HG02943 (cell line): ENCODE measurements around the gene KCNAB1.
A peak's percentile ranks its signal among the peaks of the same experiment; 100 is the strongest.

Experiments
- ATAC-seq: cut with Tn5 transposase; IDR thresholded peaks from one replicate; pipeline ENCODE4 v1.9.1; 2021; ENCODE audit warnings: mild to moderate bottlenecking, low read depth, moderate library complexity; ENCODE audit not compliant: unreplicated experiment

Gene KCNAB1

DNA sequence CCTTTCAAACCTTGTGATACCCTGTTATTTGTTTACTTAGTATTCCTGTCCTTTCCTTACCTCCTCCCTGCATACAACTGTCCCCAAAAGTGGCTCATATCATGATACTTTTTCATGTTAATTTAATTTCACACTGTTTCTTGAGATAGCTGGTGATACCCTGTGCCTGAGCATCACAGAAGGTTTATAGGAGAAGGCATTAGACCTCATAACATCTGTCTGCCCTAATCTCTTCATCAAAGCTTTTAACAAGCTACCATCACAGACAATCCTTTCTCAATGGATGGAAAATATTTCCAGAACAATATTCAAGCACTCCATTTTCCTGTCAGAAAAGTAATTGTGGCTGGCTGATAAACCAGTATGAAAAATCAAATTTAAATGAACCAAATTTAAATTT lies 353.0 kb downstream of the KCNAB1 start:
- no peak for ATAC-seq

DNA sequence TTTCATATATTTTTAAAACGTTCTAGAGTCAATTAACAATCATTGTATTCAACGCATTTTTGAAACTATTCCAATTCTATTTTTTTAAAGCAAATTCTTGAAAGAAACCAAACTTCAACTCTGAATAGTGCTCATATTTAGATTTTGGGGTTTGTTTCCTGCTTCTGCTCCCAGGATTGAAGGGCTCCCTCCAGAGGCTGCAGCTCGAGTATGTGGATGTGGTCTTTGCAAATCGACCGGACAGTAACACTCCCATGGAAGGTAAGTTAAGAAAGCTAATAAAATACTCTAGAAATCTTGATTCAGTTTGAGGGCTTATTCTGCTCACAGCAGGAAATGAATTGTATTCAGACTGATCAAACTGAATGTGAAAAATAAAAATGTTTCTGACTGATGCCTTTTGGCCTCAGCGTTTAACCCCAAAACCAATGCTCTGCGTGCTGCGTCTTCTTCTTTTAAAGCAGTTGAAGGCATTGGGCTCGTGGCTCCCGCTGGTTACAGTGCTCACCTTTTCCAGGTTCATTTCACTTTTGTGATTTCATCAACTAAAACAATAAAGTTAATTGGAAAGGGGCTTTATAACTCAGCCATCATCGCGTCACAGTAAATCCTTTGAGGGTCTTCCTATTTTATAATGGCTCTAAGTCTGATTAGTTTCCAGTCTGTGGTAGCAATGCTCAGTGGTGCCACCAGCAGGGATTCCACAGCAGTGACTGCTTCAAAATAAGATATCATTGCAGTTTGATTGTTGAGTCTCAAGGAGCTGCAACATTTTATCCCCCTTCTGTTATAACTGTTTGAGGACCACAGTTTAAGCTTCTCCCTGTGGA lies 354.4 kb downstream of the KCNAB1 start:
- ATAC-seq: no peak

DNA sequence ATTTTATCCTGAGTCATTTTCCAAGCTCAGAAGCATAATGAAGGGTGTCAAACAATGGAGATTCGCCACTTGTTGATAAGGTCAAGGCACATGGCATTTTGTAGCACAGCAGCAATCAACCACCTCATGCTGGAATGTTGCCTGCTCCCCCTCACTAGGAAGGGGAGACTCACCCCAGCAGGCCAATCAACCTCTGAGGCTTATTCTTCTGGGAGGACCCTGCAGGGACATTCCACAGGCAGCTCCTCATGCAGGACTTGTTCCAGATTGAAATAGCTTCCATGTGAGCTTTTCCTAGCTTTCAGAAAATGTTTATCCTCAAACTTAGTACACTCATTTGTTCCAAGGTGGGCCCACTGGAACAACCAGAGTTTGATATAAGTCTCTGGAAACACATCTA lies 356.9 kb downstream of the KCNAB1 start:
- ATAC-seq: no peak

DNA sequence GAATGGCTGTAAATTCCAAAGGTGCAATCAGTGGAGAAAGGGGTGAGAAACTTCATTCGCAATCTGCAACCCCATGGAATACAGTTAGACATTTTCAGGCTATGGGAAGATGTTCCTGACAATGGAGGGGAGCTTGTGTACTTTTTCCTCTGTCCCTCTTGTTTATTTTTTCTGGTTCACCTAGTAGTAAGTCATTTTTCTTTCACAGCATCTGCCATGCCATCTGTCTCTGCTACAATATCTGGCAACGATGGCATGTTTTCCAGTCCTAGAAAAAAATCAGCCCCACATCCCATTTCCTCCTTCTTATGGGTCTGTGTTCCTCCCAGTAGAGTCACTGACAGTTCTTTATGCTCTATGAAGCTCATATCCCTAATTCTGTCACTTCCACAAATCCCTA lies 358.5 kb downstream of the KCNAB1 start:
- no peak for ATAC-seq

GRCh38 chr3:156479604-156480003 lies 359.2 kb downstream of the KCNAB1 start:
- no peak for ATAC-seq

GRCh38 chr3:156480949-156481348 lies 360.6 kb downstream of the KCNAB1 start:
- no peak for ATAC-seq

DNA sequence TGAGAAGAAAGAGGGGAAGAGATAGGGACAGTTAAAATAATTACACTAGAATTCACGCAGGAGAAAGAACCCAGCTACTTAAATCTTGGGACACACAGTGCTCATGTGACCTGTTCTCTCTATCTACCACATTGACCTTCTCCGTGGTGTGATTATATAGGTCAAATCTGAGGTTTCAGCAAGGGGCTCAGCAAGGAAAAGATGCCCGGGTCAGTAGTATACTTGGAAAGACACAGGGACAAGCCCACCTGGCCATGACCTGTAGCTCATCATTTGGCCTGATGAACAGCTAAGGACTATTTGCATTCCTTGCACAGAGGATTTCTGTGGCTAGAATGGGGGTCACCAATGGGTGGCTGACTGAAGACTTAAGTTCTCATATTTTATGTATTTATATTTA lies 362.6 kb downstream of the KCNAB1 start:
- ATAC-seq: peak; percentile 6

DNA sequence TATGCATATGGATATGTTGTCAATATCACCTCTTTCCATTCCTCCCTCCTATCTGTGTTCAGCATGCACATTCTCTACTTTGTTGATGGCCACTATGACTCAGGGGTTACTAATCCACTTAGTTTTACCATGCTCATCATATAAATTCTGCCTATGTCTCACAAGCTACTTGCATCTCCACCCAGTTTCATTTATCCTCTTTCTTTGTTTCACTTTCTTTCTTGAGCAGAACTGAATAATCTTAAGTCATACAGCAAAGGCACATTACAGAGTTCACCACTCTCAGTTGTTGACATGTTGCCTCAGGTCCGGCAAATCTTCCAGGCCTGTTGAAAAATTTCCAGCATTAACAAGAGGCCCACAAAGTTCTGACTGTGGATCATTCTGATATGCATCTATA lies 363.0 kb downstream of the KCNAB1 start:
- peak; percentile 79 for ATAC-seq

- ATAC-seq: peak; percentile 74
Observed at GRCh38 chr3:156483961-156484787, 363.8 kb downstream of the KCNAB1 start.

DNA sequence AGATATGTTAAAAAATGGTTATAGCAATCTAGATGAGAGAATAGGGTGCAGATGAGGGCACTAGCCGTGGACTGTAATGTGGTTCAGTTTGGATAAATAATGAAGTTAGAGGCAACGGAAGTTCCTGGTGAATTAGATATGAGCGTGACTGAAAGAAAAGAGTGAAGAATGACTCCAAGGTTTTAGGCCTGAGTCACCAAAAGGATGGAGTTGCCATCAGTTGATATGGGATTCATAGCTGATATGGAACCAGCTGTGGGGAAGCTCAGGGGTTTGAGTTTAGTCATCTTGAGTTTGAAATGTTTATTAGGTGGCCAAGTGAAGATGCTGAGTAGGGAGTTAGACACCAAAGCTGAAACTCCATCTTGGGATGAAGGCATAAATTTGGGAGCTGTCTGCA lies 368.4 kb downstream of the KCNAB1 start:
- no peak for ATAC-seq

DNA sequence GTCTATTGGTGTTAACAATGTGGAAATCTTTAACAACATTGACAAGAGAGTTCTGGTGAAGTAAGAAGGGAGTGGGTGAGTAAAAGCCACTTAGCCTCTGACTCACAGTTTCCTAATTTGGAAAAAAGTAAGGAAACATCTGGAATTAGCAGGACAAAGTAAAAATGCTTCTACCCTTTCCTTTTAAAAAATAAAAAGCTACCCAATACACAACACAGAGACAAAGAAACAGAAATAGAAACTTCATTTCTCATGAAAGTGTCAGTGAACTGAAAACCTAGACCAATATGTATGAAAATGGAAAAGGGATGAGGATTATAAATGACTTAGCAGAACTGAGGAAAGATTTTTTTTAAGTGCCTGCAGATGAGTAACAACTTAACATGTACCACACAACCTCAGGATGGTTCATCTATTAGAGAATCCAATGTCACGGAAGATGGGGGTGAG lies 369.1 kb downstream of the KCNAB1 start:
- ATAC-seq: no peak

- no peak for ATAC-seq
Observed at GRCh38 chr3:156491192-156491591, 370.8 kb downstream of the KCNAB1 start.

- ATAC-seq: no peak
Observed at GRCh38 chr3:156492801-156493261, 372.5 kb downstream of the KCNAB1 start.

DNA sequence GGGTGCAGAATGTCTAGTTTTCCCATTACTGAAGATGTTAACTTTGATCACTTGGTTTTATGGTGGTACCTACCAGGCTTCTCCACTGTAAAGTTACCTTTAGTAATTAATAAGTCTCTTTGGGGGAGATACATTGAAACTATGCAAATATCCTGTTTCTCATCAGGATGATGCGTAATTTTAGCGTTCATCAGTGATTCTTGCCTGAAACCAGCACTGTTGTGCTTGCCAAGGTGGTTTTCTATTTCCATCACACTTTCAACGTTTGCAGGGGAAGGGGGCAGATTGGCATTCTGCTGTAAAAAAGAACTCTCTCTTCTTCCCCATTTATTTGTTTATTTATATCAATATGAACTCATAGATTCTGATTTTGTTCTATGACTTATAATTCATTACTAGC lies 373.5 kb downstream of the KCNAB1 start:
- no peak for ATAC-seq

GRCh38 chr3:156495816-156496215 lies 375.4 kb downstream of the KCNAB1 start:
- no peak for ATAC-seq

GRCh38 chr3:156497326-156497725 lies 376.9 kb downstream of the KCNAB1 start:
- ATAC-seq: no peak

GRCh38 chr3:156498307-156498706 lies 377.9 kb downstream of the KCNAB1 start:
- ATAC-seq: no peak

GRCh38 chr3:156507285-156507684 lies 386.9 kb downstream of the KCNAB1 start:
- ATAC-seq: no peak

DNA sequence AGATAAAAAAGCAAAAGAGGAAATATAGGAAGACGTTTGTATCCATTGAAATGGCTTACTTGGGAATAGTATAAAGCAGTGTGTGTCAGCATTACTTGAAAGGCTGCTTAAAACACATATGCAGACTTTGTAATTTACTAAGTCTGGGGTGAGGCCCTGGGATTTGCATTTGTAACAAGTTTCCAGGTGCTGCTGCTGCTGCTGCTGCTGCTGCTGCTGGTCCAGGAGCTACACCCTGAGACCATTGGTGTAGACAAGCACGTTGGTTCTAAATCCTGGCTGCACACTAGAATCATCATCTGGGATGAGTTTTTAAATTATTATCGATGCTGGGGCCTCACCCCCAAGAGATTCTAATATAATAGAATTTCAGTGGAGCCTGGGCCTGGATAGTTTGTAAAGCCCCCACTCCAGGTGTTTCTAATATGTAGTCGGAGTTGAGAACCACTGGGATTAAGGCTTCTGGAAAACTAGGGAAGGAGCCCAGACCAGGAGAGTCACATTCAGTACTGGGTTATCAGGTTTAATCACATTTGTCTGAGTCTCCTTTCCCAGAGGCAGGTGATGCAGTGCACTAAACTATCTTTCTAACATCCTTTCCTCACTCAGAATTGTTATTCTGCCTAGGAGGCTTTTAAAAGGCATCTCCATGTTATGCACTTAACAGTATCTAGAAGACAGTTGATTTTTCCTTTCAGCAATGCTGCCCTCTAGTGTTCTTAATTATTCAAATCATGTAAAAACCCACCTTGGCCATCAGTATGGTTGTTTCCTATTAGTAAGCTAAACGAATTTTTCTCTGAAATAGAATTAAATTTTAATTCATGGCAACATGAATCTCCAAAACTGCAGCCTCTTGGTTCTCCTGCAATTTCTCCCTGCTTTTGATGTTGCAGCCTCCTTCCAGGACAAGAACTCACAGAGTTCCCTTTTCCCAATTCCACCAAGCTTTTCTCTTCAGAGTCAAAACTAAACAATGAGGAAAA lies 389.1 kb downstream of the KCNAB1 start:
- peak; percentile 66 for ATAC-seq

- no peak for ATAC-seq
Observed at GRCh38 chr3:156511987-156512677, 391.8 kb downstream of the KCNAB1 start.
